Tracheal epithelial cell (primary cell): ENCODE data around the gene DUSP5. TPM values are rescaled to one million over a fixed set of nuclear protein-coding genes. Genes with fewer than 3 reads are reported as not detected.

Source experiments
- total RNA-seq: library from RNA; depleted of rRNA; stranded (reverse); fragments of >200 nt; gene quantifications from 2 replicates; pipeline ENCODE4 v1.2.1, GENCODE V29; 2014

The DUSP5 gene, protein sequence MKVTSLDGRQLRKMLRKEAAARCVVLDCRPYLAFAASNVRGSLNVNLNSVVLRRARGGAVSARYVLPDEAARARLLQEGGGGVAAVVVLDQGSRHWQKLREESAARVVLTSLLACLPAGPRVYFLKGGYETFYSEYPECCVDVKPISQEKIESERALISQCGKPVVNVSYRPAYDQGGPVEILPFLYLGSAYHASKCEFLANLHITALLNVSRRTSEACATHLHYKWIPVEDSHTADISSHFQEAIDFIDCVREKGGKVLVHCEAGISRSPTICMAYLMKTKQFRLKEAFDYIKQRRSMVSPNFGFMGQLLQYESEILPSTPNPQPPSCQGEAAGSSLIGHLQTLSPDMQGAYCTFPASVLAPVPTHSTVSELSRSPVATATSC
- total RNA-seq: 36.7 and 89.9 TPM in 2 replicates

GRCh38 chr10:110497438-110498086 lies at the start of gene DUSP5:
Gene DUSP5 (plus strand): TSS chr10:110497907. CDS start chr10:110498122, 215 bp downstream.

Other genes starting within 250 kb of the DUSP5 start
- 5.5 and 8.5 TPM in 2 replicates for gene SMNDC1, start 193.0 kb upstream of the DUSP5 start, total RNA-seq
- 14.5 and 17.3 TPM in 2 replicates for gene SMC3, start 69.8 kb downstream of the DUSP5 start, total RNA-seq
- gene RBM20, start 146.4 kb downstream of the DUSP5 start, total RNA-seq: under 0.01 TPM in 1 of 2 replicates, not detected in the other